Measurements from ENCODE around the gene ST7L.

ST7L gene

DNA sequence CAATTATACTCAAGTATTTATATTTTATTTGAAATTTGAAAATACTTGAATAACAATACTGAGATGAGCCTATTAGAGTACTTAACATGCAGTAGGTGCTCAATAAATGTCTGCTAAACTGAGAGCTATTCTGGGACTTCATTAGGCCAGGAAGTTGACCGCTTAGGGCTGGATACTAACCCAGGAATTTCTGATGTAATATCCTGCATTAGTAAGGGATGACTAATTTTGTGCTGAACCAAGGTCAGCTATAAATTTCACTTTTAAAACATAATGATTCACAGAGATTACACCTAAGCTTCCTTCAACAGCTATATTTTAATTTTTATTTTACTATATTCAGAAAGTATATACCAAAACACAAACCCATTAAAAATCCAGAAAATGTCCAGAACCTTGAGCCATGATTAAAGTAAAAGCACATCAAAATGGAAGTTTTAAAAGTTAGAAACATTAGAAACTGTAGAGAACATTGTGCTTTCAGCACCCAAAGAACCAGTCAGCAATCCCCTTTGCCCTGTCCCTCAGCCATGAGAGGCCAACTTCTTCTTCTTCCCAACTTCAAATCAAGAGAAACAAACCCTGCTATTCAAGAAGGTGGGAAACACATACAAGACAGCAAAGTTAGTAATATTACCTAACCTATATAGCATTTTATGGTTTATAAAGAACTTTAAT lies 74.8 kb downstream of the ST7L start:
- no peak for DNase-seq

DNA sequence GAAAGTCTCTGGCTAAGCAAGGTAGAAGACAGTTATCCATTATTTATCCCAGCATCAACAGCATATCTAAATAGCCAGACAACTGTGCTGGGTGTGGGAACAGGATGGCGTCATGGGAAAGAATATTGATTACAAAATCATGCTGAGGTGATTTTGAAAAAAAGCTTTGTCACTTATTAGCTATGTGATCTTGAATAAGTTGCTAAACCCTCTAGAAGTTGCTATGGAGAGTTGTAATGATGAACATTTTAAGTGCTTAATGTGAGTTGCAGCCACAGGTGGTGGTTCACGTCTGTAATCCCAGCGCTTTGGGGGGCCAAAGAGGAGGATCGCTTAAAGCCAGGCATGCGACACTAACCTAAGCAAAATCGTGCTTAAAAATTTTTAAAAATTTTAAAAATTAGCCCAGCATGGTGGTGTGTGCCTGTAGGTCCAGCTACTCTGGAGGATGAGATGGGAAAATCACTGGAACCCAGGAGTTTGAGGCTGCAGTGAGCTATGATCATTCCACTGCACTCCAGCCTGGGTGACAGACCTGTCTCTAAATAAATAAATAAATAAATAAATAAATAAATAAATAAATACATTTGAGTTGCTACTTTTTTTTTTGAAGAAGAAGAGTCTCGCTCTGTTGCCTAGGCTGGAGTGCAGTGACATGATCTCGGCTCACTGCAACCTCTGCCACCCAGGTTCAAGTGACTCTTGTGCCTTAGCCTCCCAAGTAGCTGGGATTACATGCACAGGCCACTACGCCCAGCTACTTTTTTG lies 76.6 kb downstream of the ST7L start:
- DNase-seq, result no peak

DNA sequence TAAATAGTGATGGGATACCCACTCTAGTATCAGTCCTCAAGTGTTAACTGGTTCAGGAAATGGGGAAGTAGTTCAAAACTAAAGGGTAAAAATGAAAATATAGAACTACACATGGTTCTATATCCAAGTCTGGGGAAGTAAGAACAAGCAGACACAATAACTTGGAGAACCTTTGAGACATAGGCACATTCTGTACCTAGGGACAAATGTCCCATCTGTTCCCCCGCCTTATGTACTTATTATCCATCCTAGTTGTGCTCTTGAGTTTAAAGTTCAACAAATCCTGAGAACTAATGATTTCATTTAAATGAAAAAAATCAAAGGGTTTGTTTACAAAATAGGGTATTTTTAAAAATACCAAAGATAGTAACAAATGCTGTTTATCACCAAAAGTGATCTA lies 77.6 kb downstream of the ST7L start:
- no peak for DNase-seq

DNA sequence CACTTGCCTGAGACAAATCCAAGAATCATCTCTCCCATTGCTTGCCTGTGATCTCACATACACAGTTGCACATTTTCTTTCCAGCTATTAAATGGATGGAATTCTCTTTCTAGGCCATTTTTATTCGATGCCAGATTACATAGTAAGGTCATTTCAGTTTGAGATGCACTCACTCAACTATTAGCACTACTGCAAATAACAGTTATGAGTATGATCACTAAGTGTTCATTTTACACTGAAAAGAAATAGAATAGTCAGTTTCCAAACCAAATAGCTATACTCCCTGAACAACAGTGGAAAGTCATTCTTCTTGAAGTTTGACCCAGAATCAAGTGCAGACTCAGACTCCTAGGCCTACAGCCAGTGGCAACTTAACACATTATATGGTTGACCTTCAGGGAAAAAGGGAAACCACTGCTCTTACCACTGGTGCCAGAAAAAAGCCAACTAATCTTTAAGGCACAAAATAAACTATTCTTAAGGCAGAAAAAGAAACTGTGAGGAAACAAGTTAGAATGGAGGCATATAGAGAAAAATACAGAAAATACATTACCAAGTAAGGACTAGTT lies 78.6 kb downstream of the ST7L start:
- DNase-seq, result no peak

DNA sequence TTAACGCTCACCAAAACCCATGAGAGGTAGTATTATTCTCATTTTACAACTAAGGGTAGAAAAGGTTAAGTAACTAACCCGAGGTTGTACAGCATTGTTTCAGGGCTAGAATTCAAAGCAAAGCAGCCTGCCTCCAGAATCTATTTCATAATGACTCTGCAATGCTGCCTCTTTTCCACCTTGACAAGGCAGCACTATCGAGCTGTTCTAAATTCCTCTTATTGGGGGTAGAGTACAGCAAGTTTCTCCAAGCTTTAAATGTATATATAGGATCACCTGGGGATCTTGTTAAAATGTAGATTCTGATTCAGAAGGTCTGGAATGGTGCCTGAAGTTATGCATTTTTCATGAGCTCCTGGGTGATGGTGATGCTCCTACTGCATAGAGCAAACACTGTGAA lies 80.1 kb downstream of the ST7L start:
- no peak for DNase-seq

DNA sequence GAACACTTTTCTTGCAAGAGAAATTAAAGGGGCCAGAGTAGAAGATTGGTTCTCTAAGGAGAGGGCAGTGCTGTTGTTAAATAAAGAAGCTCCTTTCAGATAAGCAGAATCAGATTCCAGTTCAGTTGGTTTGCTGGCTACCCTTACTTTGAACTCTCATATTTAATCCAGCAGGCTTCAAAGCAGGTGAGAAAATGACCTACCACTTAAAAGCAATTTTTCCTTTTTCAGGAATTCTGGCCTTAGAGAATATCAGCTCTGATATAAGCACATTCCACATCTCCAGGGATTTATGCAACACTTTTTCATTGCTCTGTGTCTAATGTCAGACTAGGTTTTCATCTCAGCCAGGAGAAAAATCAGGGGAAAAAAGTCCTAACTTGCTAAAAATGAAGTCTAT lies 81.5 kb downstream of the ST7L start:
- no peak for DNase-seq

DNA sequence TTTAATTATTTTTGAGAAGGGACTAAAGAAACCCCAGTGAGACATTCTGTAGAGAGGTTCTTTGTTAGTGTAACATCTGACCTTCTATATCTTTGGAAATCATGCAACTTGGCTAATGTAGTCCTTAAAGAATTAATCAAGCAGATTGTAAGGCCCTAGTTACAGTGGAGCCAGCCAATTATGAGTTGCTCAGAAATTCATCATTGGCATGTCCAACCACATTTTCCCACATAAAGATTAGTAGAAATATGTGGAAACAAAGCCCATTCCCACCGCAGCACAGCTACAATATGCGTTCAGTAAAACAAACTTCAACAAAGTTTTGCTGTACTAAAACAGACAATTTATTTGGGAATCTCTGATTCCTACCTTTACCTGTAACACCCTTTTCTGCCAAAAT lies 82.4 kb downstream of the ST7L start:
- DNase-seq, result no peak

DNA sequence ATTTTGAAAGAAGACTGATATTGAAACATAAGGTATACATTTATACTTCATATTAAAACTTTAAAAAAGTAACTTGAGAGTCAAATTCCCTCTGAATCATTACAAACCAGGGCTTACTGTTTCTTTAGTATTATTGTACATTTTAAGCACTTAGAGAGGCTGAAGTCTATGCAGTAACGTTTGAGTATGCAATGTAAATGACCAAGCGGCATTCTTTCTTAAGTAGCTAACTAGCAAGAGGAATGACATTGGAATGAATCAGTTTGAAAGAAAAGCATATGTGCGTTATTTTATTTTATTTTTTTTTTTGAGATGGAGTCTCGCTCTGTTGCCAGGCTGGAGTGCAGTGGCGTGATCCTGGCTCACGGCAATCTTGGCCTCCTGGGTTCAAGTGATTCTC lies 85.9 kb downstream of the ST7L start:
- no peak for DNase-seq

DNA sequence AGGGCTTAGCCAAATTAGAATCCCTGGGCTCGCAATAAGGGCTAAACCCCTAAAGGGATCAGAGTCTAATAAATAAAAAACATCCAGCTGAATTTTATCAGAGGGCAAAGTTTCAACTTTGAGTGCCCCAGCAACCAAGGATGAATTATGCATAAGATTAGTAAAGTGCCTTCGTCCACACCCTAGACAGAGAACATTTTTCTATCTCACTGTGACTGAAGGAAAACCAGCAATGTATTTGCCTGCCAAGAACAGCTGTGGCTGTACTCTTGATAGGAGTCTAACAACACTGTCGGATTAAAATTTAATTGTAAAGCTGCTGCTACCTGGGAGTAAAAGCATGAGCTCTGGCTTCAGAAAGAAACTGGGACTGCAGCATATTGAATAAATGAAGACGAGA lies 86.9 kb downstream of the ST7L start:
- no peak for DNase-seq

DNA sequence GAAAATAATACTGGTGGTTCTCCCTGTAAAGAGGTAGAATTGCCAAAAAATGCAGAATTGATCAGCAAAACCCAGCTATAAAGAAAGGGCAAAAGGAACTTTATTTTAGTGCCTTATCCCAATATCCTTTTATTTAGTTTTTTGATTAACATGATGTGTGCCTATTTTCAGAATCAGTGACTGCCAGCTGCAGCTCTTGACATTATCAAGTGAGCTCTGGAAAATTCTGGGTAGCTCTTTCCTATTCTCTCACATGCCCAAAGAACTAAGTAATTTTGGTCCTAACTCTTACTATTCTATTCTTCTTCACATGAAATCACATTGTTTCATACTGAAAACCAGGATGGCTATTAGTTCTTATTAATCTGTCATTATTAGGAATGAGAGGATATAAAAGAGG lies 88.1 kb downstream of the ST7L start:
- no peak for DNase-seq

DNA sequence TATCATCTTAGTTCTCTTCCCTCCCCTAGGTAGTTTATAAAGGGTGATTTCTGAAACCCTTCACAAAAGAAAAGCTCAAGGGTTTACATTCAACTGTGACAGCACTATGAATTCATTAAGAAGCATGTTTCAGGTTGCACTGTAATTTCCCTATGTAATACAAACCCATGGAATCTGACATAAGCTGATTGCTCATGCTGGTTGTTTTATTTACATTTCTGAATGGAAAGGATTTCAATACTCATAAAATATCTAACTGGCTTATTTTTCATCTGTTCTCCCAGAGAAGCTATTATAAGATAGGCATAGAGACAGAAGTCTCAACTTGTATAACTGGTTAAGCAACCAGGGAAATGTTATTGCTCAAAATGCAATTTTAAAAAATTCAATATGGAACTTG lies 89.6 kb downstream of the ST7L start:
- DNase-seq, result no peak

DNA sequence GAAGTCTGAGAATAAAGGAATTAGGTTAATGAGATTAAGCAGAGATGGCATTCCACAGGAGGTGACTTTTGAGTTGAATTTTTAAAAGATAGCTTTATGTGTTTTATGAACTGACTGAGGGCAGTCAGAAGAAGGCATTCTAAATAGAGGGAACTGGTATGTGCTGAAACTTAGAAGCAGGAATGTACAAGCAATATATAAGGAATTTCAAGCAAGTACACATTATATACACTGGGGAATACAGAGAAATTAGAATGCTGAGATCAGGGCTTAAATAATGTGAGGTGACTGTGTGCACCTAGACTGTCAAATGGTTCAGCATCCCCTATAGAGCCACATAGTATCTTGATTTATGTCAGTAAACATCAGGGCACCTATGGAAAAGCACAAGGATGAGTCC lies 90.9 kb downstream of the ST7L start:
- DNase-seq, result no peak

DNA sequence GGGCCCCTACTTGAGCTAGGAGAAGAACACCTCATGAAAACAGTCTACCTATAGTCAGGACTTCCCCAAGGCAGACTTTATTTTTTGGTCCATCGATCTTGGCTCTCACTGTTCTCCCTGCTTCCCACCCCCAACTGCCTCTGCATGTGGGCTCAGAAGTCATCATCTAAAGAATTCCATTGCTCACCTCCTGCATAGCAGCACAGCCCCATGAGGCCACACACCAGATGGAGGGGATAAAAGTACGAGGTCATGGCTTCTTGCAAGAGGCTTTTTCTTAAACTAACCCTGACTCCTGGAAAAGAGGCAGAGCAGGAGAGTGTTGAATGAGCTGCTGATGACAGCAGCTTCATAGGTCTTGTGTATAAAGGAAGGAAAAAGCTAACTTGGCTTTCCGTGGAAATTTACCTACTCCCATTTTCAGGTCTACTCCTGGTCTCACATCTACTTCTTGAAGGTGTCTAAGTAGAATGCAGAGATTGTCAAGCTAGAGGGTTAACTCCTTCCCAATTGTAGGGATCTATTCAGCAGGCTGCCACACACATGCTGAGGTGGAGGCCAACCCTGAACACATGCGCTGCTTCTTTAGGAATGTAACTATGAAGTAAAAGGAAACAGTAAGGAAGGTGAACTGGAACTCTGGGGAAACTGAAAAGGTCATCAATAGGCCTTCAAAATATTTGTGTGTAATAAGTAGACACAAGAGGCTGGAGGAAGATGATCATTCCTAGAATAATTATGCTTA lies 91.5 kb downstream of the ST7L start:
- no peak for DNase-seq

DNA sequence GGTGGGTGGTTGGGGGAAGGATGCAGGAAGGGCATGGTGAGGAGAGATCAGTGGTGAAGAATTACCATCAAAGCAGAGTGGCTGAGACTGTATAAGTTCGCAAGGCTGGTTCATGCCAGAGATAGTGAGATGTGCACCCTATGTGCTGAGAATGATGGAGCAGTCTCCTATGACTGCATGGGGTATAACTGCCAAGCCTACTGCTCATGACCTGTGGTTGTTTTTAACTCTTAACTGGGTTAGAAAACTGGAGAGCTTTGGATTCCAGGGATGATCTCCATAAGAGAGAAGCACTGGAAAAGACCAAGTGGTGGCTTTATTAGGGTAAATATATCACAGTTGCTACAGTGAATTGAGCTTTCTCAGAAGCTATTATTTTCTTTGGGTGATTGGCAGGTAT lies 94.0 kb downstream of the ST7L start:
- no peak for DNase-seq

DNA sequence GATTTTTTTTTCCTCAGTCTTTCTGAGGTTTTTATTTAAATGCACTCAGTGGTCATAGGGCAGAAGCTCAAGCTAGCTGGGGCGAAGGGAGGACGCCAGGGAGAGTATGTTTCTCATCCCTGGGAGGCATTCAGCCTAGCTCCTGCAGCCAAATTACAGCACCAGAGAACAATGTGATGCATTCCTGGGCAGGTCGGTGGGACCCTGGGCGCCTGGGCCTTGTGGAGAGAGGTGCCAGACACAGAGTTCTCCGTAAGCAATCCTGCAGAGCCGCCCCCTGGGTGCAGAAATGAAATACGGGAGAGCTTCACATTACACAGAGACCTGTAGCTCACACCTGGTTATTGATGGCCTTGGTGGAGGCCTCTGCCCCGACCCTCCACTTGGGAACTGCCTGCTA lies 94.7 kb downstream of the ST7L start:
- DNase-seq, result no peak

DNA sequence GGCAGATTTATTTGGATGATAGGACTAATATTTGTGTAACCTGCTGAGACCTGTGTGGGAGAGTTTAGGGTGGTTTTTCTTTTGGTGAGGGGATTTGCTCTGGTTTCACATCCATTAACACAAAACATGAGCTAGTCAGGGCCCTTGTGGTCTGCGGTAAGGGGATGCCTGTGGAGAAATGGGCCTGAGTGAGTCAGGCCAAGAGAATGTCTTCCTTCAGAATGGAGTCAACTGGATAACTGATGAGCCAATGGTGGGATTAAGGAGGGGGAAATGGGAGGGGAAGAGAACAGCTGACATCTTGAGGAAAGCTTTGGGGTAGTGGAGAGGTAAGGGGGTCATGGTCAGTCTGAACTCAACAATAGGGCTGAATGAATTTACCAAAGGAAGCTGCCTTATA lies 96.3 kb downstream of the ST7L start:
- DNase-seq, result no peak

DNA sequence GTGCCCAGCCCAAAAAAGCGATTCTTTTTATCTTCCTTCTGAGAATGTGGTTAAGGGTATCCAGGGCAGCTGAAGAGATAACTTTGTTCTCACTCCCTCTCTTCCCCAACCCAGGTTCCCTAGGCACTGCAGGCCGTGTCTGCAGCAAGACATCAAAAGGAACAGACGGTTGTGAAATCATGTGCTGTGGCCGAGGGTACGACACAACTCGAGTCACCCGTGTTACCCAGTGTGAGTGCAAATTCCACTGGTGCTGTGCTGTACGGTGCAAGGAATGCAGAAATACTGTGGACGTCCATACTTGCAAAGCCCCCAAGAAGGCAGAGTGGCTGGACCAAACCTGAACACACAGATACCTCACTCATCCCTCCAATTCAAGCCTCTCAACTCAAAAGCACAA lies 98.8 kb downstream of the ST7L start:
- DNase-seq, result no peak

DNA sequence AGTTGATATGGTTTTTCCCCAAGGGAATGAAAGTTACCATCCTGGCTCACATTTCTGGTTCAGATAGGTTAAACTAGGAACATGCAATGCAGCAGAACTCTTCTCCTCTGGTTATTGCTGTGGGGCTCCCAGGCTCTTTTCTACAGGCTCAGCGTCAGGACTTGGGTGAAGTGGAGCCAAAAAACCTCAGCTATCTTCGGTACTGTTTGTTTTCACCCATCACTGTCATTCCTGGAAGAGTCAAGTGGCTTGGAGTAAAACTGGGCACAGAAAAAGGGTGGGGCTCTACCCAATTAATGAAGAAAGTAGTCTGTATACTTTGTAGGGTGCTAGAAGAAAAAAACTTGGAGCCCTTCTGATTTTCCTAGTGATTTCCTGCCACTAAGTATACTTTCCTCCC lies 100.8 kb downstream of the ST7L start:
- DNase-seq, result no peak

DNA sequence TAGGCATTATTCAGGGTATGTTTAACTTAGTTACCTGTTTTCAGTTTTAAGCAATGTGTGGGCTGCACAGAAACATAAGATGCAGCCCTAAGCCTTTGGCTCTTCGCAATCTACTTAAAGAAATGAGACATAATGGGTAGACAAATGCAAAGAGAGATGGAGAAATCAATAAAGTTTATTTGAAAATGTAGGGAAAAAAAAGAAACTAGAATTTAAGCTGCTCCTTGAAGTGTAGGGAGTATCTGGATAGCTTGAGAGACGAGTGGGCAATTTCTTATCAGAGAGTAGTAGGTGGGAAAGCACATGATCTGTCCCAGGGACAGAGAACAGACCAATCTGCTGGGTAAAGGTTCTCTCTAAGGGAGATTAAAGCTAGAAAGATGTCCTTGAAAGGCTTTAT lies 101.3 kb downstream of the ST7L start:
- DNase-seq, result no peak

DNA sequence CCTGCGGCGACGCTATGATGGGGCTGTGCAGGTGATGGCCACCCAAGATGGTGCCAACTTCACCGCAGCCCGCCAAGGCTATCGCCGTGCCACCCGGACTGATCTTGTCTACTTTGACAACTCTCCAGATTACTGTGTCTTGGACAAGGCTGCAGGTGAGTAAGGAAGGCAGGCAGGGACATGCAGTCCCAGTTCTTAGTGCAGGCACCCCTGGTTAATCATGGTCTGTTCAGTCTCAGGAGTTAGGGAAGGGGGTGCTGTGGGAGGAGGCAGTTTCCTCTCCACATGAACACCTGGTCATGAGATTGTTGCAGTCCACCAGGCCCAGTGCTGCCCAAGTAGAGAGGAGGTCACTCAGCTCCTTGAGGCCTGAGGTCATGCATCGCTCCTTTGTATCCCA lies 101.7 kb downstream of the ST7L start:
- DNase-seq, result no peak

DNA sequence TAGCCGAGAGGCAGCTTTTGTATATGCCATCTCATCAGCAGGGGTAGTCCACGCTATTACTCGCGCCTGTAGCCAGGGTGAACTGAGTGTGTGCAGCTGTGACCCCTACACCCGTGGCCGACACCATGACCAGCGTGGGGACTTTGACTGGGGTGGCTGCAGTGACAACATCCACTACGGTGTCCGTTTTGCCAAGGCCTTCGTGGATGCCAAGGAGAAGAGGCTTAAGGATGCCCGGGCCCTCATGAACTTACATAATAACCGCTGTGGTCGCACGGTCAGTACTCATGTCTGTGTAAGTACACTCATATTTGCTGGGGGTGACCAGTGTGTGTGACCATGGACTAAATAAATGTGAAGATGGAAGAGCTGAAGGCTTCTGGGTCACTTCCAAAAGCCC lies 102.8 kb downstream of the ST7L start:
- no peak for DNase-seq

DNA sequence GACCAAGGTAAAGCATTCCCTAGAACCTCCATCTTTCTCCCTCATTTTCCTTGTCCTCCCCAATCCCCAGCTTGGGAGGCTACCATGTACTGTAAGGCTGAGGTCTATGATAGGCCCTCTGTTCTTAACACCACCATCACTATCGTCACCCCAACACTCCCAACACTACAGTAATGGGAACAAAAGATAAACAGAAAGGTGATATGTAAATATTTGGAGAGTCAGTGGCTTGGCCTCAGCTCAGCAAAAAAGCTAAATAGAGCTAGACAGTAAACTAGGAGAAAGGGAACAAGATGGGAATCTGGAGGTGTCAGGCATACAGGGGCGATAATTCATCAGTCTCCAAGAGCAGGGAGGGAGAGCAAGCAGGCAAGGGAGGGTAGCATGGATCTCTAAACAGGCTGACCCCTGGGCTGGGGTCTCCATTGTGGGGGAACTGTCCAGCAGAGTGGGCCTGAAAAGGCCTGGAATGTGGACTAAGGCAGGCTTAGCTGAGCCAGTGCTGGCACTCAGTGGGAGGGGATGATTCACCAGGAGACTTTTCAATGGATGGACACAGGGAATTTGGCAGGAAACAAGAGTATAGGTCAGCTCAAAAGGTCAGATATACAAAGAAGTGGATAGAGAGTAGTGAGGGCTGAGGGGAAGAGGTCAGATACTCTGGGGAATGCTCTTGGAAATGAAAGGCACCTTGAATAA lies 103.5 kb downstream of the ST7L start:
- DNase-seq, result no peak

DNA sequence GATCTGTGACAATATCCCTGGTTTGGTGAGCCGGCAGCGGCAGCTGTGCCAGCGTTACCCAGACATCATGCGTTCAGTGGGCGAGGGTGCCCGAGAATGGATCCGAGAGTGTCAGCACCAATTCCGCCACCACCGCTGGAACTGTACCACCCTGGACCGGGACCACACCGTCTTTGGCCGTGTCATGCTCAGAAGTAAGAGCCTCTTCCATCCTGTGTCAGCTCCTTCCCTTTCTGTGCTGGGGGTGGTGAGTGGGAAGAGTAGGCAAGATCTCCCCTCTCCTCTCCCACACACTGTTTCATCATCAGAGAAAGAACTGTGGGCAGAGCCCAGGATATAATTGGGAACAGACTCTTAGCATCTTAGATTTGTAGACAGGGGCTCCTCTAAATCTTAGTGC lies 104.0 kb downstream of the ST7L start:
- DNase-seq, result no peak

Measured in NCI-H146 (cell line).